Measurements from ENCODE around the gene SH2D5.
"Not testable (repeated sequence)": the region's sequence is repeated elsewhere in the genome, so short reads cannot be mapped to it uniquely, and the experiment has no call there.

Gene SH2D5

DNA sequence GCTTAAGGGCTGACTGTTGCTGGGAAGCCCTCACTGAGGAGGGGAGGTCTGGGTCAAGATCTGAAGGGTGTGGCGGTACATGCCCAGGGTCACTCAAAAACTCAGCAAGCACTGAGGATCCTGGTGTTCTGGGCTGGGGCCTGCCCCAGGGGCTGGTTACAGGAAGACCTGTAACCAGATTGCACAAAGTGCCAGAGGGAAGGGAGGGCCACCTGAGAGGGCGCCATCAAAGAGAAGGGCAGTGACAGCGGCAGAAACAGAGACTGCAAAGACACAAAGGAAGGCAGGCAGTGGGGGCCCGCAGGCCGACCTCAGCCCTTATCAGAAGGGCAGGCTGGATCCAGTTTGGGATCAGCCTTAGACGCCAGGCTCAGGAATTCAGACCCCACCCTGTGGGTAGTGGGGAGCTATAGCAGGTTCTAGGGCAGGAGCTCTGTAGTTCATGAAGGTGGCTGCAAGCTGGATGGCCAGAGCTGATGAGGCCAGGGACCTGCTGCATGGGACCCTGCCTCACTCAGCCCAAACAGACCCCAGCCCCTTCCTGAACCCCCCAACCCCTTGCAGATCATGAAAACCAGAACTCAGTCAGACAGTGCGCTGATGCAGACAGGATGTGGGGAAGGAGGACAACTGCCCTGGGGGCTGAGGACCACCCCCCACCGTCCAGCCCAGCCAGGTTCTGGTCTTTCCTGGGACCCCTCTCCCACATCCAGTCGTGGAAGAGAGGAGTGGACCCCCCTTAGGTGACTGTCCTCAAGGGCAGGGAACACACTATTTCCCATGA is 3.9 kb downstream of the SH2D5 start:
- FAIRE-seq (no peak), DNase-seq (ENCODE audit: low spot score) (no peak)

DNA sequence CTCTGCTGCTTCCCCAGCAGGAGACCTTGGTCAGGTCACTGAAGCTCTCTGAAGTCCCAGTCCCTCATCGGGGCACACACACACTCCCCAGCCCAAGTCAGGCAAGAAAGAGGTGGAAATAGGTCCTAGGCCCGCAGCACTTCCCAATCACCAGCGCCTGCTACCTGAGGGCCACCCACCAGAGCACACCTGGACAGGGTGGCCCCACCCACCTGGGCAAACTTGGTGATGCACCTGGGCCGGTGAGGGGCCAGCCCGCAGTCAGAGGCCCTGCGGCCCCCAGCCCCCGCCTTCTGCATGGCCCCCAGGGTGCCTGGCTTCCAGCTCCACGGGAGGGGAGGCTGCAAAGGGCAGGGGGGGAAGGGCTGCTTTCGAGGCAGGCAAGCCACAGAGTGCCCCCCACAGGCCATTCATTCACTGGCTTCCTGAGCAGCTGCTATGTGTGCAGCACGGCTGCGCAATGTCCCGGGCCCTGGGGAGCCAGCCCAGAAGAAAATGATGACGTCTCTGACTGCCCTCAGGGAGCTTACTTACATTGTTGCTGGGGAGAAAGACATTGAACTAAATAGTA is 4.7 kb downstream of the SH2D5 start:
- DNase-seq (ENCODE audit: low spot score) (no peak), FAIRE-seq (no peak)

DNA sequence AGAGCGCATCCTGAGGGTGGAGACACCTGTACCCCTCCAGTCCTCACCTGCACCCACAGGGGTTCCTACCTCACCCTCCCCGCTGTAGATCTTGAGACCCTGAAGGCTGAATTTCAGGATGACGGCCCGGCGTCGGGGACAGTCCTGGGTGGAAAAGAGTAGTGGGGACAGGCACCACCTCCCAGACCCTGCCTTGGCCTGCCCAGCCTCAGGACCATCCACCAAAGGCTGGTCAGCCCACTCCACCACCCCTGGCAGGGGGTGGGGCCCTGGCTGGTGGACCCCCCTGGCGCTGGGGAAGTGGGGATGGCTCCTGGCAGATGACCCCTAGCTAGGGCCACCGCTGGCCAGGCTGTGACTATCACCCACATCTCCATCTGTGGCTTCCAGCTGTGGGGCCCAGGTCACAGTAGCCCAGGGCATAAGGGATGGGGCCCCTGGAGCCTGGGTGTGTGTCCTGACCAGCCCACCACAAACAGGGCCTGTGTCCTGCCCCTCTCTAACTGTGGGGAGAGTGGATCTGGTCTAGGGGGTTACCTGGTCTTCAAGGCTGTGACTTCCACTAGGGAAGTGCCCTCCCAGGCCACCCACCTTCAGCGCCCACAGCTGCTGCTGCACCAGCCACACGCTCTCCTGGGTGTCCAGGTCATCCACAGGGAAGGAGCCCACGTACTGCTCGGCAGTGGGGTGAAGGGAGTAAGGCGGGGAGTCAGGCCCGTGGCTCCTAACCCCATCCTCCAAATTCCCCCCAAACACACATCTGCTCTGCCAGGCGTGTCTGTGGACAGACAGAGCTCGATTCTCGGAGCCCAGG is 5.4 kb downstream of the SH2D5 start:
- DNase-seq (ENCODE audit: low spot score): no peak
- no peak for FAIRE-seq

DNA sequence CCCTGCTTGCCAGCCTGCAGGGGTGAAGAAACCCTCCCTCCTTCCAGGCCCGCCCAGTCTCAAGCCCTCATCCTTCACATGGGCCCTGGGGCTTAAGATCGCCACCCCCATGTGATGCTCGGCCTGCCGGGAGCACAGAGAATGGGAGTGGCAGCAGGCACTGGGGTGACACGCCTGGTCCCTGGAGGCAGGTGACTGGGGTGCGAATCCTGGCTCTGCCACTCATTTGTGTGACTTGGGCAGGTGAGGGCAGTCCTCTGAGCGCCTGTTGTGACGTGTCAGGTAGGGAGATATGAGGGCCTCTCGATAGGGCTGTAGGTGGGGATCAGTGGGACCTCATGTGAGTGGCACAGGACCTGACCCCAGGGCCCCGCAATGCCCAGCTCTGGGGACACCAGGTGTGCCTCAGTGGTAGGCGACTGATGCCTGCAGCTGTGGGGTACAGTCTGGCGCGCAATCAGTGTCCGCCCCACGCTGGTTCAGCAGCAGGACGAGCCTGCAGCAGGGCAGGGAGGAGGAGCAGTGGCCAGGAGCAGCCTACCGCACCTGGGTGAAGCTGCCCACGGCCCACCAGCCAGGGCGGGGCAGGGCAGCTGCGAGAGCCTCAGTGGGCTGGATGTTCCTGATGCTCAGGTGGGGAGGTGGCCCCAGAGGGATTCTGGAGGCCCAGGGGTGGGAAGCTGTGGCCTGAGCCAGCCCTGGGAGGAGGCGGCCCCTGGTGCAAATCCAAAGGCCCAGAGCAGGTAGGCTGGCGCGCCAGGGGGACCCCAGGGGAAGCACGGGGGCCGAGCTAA is 6.2 kb downstream of the SH2D5 start:
- DNase-seq (ENCODE audit: low spot score): no peak
- no peak for FAIRE-seq

DNA sequence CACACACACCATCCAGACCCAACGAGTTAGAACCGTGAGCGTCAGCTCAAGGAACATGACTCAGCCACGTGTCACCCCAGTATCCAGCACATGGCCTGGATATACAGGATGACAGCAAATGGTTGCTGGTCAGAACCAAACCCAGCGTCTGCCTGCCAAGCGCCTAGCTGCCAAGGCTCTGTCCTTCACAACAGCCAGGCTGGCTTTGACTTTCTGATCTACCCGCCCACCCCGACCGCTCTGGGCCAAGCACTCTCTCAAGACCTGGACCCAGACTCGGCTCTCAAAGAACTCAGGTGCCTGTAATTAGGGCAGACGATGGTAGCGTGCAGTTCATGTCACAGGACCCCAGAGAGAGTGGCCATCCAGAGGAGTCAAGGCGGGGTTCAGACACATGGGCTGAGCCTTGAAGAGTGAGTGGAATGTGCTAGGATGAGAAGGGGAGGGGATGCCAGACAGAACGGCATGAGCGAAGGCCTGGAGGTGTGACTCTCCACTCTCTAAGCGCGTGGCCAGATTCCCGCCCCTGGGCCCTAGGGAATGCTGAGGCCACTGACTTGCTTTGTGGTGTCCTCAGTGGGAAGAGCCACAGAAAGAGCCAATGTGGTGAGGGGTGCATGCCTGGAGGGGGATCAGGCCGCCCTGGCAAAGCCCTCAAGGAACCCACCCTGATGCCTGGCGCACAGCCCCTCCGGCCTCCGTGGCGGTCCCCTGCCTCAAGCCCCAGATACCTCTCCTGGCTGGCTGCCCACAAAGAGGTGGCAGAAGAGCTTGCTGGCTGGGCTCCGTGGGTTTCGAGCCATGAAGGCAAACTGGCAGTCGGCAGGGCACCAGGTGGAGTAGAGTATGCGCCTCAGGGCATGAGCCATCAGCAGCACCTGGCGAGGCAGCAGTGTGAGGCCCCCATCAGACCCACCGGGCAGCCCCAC is 7.0 kb downstream of the SH2D5 start:
- DNase-seq (ENCODE audit: low spot score) (peak; percentile 83), FAIRE-seq (no peak)

DNA sequence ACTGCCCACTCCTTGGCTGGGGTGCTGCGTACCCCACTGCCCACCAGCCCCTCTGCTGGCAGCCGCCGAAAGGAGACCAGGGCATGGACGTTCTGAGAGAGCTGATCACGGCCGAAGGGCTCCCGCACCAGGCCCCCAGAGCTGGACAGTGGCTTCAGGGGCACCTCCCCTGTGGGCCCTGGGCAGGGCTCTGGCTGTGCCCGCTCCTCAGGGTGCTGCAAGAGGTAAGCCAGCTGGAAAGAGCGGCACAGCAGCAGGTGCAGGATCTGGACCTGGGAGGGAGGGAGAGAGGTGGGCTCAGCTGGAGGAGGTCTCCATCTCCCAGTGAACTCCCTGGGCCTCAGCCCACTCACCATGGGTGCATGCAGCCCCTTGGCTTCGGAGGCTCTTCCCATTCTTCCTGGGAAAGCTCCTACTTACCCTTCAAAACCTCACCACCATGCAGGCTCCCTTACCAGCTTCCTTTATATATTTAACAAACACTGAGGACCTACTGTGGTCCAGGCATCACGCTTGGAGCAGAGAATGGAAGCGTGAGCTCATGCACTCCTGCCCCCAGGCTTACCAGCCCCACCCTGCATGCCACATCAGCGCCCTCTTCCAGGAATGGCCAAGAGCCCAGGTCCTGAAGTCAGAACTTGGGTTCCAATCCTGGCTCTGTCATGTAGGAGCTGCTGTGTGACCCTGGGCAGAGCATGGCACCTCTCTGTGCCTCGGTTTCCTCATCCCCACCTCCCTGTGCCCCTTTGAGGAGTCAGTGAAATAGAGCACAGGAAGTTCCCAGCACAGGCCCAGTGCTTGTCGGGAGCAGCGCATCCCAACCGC is 7.9 kb downstream of the SH2D5 start:
- DNase-seq (ENCODE audit: low spot score) (no peak), FAIRE-seq (no peak)

DNA sequence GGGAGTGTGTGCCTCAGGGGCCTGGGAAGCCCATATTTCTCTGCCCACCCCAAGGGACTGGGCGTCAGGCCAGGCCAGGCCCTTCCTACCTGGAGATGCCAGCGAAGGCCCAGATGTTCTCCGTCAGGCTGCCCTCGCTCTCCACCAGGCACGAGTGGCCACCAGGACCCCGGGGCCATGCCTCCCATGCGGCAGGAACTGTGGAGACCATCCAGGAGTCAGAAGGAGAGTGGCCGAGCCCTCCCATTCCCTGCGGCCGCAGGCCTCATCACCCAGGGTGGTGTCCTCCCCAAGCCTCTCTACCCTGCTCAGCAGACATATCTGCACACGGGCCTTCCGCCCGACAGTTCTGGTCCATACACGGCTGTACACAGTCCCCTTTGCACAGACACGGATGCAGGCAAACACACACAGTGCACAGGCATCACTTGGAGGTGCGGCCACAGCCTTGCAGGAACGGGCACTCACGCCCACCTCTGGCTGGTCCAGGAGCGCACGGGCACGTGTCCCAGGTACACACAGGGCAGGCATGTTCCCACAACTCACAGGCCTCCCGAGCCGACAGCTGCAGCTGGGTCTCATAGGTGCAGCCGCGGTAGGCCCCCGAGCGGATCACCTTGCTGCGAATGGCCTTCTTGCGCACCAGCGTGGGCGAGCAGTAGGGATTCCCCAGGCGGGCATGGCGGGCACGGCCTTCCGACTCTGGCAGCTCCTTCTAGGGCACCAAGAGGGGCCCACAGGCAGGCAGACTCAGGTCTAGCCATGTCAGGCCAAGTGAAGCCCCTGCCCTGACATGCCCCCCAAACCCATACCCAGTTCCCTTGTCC is 8.8 kb downstream of the SH2D5 start:
- DNase-seq (ENCODE audit: low spot score): no peak
- no peak for FAIRE-seq

DNA sequence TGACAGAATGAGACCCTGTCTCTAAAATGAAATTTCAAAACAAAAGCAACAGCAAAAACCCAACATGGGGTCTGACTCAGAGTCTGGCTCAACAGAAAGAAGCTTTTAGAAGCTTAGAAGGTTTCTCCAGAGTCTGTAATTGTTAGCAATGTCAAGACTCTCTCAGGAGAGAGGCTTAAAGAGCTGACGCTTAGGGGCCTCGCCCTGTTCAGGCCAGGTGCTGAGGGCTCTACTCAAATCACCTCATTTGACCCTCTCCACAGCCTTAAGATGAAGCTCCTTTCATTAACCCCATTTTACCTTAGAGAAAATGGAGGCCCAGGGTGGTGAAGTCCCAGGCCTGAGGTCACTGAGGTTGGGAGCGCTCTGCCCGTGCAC is 9.4 kb downstream of the SH2D5 start:
- no peak for DNase-seq (ENCODE audit: low spot score)
- FAIRE-seq: no peak

DNA sequence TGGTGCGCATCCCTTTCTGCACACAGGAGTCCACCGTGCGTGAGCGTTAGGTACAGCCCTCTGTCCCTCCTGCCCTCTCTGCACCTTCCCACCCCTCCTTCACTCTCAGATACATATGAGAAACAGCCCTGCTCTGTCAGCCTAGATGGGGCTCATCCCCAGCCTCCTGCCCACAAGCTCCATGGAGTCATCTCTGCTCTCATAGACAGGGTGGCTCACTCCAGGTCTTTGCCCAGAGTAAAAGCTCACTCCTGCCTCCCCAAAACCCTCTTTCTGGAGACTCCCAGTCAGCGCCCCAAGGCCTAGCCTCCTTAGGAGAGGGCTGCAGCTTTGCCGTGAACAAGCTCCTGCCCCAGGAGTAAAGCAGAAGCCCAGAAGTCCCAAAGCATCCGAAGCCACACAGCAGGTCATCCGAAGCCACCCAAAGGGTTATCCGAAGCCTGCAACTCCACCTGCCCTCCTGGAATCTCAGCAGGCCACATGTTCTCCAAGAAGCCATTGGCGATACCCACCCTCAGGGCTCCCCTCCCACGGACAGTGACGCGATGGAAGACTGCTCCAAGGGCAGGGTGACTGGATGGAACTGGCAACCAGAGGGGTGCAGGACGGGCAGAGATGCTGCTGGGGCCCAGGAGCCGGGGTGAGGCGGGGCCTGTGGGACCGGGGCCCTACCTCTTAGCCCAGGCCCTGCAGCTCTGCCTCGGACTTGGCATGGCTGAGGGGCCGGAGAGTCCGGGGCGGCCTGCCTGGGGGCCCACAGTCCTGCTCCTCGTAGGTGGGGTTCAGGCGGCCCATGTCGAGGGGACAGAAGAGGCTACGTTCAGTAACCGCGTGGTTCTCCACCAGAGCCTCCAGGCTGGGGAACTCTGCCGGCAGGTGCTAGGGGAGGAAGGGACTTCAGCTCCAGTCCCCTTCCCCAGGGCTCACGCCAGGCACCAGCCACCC is 11.1 kb downstream of the SH2D5 start:
- FAIRE-seq (no peak), DNase-seq (ENCODE audit: low spot score) (no peak)

DNA sequence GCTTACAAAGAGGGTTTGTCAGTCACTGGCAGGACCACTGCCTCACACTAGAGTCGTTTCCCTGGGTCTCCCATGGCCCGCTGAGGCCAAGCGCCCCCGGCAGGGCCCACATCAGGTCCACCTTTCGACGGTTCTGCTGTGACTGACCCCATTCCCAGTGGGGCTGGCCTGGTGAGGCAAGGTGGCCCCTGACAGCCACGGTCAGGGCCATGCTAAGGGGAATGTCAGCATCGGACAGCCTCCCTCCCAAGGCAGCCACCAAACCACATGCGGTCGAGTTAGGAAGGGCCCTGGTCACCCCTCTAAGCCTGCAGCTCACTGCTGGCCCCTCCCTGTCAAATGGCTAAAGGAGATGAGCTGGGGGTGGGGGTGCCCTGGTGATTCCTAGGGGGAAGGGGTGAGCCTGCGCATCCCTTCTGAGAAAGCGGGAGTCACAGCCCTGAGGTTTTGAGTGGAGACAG is 11.8 kb downstream of the SH2D5 start:
- no peak for FAIRE-seq

DNA sequence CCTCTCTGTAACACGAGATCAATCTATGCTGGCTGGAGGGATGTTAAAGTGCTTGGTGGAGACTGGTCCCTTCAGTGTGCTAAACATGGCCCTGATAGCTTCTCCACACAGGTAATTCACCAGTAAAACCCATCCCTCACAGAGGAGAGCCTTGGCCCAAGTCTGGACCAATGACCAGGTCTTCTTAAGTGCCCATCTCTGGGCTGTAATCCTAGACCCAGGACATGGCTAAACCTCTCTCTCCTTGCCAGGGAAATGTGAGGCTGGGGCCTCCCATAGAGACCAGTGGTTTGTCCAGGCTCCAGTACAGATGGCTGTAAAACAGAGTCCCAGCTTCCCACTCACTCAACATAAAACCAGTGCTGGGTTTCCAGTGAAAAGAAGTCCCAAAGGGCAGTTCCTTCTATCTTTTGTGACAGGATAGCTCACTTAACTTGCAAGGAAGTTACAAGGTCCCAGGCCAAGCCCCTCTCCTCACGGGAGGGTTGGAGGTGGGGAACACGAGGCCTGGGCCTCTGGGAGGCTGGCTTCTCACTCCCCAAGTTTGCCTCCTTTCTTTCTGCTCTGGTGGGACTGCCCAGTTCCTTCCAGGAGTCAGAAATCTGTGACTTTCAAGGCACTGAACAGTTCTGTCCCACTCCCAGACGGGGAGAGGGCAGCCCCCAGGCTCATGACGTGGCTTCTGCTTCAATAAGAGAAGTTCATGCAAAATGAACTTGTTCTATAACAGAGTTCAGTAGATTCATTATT is 12.5 kb downstream of the SH2D5 start:
- FAIRE-seq: no peak
- no peak for DNase-seq (ENCODE audit: low spot score)

More for the DNA sequence above, 11.8 kb downstream of the SH2D5 start:
- no peak for DNase-seq (ENCODE audit: low spot score)

DNA sequence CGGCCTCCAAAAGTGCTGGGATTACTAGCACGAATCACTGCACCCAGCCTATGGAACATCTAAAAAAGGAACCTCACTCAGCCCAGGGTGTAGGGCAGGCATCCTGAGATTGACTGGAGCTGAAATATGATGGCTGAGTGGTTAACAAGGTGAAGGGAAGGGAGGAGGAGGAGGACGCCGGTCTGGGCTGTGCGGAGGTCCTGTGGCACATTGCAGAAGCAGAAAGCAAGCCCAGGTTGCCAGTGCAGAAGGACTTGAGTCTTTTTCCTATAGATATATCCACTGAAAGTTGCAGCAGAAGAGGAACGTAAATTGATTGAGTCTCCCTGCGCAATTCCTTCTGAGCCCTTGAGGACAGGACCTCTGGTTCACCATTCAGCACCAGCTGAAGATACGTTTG is 13.2 kb downstream of the SH2D5 start:
- FAIRE-seq: no peak

DNA sequence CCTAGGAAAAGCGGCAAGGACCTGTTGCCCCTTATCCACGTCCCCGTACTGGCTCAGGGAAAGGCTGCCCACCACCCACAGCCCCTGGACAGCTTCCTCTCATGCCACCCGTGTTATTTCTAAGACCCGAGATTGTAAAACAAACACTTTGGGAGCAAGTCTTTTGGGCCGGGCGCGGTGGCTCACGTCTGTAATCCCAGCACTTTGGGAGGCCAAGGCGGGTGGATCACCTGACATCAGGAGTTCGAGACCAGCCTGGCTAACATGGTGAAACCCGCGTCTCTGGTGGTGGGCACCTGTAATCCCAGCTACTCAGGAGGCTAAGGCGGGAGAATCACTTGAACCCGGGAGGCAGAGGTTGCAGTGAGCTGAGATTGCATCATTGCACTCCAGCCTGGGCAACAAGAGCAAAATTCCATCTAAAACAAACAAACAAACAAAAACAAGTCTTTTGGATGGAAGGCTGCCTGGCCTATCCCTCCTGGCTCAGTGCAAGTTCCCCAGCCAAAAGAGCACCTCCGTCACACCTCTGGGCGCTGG is 14.1 kb downstream of the SH2D5 start:
- not testable (repeated sequence) for DNase-seq (ENCODE audit: low spot score); FAIRE-seq

More for the DNA sequence above, 13.2 kb downstream of the SH2D5 start:
- no peak for DNase-seq (ENCODE audit: low spot score)

DNA sequence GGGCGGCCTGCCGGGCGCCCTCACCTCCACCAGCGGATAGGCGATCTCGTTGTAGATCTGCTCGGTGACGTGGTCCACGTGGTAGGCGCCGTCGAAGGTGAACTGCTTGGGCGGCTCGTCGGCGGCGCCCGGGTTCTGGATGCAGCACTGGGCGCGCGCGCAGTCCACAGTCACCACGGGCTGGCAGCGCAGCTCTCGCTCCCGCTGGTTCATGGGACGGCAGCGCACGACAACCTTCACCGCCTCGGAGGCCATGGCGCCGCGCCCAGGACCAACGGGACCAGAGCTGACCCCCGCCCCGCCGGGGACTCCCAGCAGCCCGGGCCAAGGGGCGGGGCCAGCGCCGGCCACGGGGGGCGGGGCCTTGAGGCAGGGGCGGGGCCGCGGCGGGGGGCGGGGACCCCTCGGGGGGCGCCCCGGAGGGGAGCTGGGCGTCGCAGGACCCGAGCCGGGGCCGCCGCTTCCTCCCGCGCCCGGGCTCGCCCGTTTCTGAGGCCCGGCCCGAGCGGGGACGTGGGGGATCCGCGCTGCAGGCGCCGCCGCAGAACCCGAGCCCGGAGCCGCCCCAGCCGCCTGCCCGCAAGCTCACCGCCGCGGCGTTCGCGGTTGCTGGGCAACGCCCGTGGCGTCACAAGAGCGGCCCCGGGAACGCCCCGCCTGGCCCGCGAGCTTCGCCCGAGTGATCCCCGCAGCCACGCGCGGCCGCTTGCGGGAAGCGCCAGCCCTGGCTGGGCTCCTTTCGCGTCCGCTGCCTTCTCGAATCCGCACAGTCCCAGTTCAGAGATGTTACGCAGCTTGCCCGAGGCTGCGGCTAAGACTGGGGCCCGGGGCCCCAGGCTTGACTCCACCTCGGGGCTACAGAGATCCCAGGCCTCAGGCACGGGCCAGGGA is 14.8 kb downstream of the SH2D5 start, which contains the start of gene KIF17:
TSS of gene KIF17 (minus strand) at position 556 of the 891 bp plus-strand sequence. CDS start at position 255, 301 bp downstream.
- FAIRE-seq (no peak), DNase-seq (ENCODE audit: low spot score) (no peak)

DNA sequence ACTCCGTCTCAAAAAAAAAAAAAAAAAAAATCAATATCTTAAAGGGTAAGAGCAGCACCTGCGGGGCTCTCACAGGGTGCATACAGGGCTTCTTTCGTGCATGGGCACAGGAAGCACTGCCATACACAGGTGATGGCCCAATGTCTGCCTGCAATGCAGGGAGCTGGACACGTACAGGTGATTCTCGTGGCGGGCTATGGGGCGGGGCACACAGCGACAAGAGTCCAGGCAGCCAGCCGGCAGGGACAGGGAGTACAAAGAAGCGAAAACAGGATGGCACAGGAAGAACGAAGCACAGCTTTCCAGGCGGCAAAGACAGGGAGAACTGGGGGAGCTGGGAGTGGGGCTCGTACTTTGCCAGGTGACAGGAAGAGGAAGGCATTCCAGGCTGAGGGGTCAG is 16.3 kb downstream of the SH2D5 start:
- DNase-seq (ENCODE audit: low spot score): no peak
- FAIRE-seq: no peak
